RWPE1 (cell line): Measurements from ENCODE around the gene VASH2.
"Not testable (repeated sequence)": the region's sequence is repeated elsewhere in the genome, so short reads cannot be mapped to it uniquely, and the experiment has no call there.

ENCODE experiments used
- CTCF ChIA-PET: fragments of 350-600 bp; sonication (Branson Sonifier 250); formaldehyde crosslinking; extraction: SDS; loops from one replicate; lab custom pipeline; 2021; lab: Yijun Ruan, JAX
- POLR2A ChIA-PET: fragments of 400-600 bp; formaldehyde crosslinking; extraction: SDS; loops from one replicate; lab custom pipeline; 2020; ENCODE audit warnings: antibody characterized with exemption; ENCODE audit not compliant: low non-redundant PET; lab: Yijun Ruan, JAX
- DNase-seq: peaks from one replicate; pipeline ENCODE4 v3.0.0; 2012; ENCODE audit warnings: low spot score
- H3K27ac ChIP-seq: fragments of 450-650 bp; 2 replicates; pipeline ENCODE4 v1.5.1; 2017
- TF ChIP-seq, protein P1 (sequence below): fragments of 450-650 bp; conservative IDR thresholded peaks from 2 replicates; pipeline ENCODE4 v1.5.1; 2017; ENCODE audit warnings: low read depth, mild to moderate bottlenecking

Gene VASH2

DNA sequence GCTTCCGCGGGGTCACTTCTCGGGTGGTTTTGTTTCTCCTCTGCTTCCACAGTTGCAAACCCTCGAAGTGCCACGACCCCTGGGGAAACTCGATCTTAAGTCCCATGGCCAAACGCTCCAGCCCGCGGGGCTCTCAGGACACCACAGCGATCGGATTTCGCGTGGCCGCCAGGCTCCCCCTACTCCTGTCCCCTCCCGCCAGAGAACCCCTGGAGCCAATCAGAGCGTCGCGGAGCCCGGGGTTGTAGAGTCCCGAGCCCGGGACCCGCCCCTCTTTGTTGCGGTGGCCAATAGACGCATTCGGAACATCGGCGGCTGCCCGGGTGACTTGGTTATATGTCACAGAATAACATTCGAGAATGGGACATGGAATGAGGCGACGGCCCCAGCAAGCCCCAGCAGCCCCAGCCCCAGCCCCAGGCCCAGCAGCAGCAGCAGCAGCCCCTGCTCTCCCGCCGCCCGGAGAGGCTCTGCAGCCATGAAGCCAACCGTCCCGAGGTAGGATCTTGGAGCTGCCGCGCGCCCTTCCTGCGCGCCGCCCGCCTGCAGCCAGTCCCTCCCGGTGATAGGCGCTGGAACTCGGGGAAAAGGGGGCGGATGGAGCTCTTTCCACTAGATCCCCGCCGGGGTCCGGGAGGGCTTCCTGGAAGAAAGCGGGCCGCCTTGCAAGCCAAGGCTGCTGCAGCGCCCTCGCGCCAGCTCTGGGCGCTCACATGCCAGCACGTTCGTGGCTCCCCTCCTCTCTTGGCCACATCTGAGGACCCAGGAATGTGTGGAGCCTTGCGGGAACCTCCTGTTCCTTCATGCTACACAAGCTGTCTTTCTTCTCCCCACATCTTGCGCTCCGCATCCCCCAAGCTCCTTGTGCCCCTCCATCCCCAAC is at the start of gene VASH2:
Gene VASH2 (plus strand): TSS at position 299 of the 883 bp plus-strand sequence. CDS start 1,002 bp downstream, outside the sequence.
- no peak within 1 kb of the TSS for H3K27ac ChIP-seq
- TF ChIP-seq, protein P1, sequence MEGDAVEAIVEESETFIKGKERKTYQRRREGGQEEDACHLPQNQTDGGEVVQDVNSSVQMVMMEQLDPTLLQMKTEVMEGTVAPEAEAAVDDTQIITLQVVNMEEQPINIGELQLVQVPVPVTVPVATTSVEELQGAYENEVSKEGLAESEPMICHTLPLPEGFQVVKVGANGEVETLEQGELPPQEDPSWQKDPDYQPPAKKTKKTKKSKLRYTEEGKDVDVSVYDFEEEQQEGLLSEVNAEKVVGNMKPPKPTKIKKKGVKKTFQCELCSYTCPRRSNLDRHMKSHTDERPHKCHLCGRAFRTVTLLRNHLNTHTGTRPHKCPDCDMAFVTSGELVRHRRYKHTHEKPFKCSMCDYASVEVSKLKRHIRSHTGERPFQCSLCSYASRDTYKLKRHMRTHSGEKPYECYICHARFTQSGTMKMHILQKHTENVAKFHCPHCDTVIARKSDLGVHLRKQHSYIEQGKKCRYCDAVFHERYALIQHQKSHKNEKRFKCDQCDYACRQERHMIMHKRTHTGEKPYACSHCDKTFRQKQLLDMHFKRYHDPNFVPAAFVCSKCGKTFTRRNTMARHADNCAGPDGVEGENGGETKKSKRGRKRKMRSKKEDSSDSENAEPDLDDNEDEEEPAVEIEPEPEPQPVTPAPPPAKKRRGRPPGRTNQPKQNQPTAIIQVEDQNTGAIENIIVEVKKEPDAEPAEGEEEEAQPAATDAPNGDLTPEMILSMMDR, result no peak
- CTCF ChIA-PET, result interaction anchor here (0.6 to 1.3 kb wide), 4 partner anchors 18 to 1717 kb away, joined by 3 to 5 read pairs (median 4); no protein-coding TSS in a partner anchor
- POLR2A ChIA-PET, result interaction anchor here (0.6 kb wide), 1 partner anchor 159 kb away, joined by 3 read pairs; no protein-coding TSS in a partner anchor
- DNase-seq, result peak; percentile 80

DNA sequence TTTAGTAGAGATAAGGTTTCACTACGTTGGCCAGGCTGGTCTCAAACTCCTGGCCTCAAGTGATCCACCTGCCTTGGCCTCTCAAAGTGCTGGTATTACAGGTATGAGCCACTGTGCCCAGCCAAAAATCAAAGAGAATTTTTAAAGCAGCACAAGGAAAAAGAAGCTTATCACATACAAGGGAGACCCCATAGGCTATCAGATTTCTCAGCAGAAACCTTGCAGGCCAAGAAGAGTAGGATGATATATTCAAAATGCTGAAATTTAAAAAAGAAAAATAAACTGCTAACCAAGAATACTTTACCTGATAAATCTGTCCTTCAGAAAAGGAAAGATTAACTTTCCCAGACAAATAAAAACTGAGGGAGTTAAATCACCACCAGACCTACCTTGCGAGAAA is 49.1 kb upstream of the VASH2 start:
- H3K27ac ChIP-seq, result no peak overlapping the region
- CTCF ChIA-PET, result interaction anchor here (0.5 kb wide), 1 partner anchor 43 kb away, joined by 3 read pairs; the partner anchor contains the start of gene FLVCR1
- TF ChIP-seq, protein P1, result no peak
- POLR2A ChIA-PET, result no interaction called here
- DNase-seq, result no peak

DNA sequence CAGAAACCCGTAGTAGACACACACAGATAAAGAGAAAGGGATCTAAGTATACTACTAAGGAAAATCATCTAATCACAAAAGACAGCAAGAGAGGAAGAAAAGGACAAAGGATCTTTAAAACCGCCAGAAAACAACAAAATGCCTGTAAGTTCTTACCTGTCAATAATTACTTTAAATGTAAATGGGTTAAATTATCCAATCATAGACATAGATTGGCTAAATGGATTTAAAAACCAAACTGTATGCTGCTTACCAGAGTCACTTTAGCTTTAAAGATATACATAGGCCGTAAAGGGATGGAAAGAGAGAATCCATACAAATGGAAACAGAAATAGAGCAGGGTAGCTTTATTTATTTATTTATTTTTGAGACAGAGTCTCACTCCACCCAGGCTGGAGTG is 48.3 kb upstream of the VASH2 start:
- CTCF ChIA-PET, result interaction anchor here (0.5 kb wide), 1 partner anchor 44 kb away, joined by 3 read pairs; the partner anchor contains the start of gene FLVCR1
- TF ChIP-seq, protein P1, result no peak
- POLR2A ChIA-PET, result no interaction called here

DNA sequence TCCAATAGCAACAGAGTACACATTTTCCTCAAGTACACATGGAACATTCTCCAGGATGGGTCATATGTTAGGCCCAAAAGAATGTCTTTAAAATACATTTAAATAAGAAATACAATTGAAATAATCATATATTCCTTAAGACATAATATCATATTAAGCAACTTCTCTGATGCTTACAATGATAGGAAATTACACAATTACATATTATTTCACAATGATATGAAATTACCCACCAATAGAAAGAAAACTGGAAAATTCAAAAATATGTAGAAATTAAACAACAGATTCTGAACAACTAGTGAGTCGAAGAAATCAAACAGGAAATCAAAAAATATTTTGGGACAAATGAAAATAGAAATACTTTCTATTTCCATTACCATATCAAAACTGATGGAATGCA is 46.7 kb upstream of the VASH2 start:
- ChIA-PET CTCF (no interaction called here), POLR2A (no interaction called here)
- no peak for DNase-seq

More for the DNA sequence above, 48.3 kb upstream of the VASH2 start:
- H3K27ac ChIP-seq, result no peak overlapping the region
- DNase-seq, result no peak

DNA sequence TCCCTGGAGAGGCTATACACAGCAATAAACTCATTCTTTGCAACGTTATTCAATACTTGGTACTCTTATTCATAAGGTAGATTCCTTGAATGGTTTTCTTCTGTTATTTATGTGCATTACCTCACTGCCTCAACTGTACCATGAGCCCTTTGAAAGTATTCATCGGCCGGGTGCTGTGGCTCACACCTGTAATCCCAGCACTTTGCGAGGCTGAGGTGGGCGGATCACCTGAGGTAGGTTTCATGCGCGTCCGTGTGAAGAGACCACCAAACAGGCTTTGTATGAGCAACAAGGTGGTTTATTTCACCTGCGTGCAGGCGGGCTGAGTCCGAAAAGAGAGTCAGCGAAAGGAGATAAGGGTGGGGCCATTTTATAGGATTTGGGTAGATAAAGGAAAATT is 42.3 kb upstream of the VASH2 start:
- CTCF ChIA-PET, H3K27ac ChIP-seq, DNase-seq, POLR2A ChIA-PET: not testable (repeated sequence)

More for the DNA sequence above, 46.7 kb upstream of the VASH2 start:
- TF ChIP-seq, protein P1, result no peak
- H3K27ac ChIP-seq, result no peak overlapping the region

DNA sequence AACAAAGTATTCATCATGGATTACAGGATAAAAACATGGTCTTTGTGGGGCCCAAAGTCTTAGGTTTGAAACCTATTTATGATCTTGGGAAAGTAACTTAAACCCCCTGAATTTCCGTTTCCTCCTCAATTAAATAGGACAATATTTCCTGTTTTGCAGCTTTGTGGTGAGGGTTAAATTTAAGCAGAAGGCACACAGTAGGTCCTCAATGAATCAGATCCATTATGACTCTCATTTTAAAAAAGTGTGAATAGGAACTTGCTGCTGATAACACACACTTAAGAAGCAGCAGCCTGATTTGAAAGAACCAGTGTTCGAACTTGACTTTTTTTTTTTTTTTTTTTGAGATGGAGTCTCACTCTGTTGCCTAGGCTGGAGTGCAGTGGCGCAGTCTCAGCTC is 41.4 kb upstream of the VASH2 start:
- no peak overlapping the region for H3K27ac ChIP-seq
- TF ChIP-seq, protein P1, result no peak
- CTCF ChIA-PET, result no interaction called here
- POLR2A ChIA-PET, result no interaction called here
- no peak for DNase-seq

DNA sequence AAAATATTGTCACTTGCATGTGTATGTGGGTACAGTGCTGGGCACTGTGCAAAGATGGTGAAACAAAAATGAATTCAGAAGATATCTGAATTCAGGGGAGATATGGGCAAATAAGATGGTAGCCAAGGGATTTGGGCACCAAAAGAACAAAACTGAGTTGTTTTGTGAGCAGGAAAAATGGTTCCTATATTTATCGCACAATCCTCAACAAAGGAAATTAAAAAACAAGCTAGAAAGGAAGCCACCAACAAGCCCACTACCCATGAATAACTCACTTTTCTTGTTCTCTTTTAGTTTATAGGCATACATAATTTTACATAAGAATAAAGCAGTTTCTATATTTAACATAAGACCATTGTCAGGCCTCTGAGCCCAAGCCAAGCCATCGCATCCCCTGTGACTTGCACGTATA is 40.7 kb upstream of the VASH2 start:
- no peak overlapping the region for H3K27ac ChIP-seq
- POLR2A ChIA-PET, result no interaction called here
- CTCF ChIA-PET, result no interaction called here
- TF ChIP-seq, protein P1, result no peak
- DNase-seq, result no peak

DNA sequence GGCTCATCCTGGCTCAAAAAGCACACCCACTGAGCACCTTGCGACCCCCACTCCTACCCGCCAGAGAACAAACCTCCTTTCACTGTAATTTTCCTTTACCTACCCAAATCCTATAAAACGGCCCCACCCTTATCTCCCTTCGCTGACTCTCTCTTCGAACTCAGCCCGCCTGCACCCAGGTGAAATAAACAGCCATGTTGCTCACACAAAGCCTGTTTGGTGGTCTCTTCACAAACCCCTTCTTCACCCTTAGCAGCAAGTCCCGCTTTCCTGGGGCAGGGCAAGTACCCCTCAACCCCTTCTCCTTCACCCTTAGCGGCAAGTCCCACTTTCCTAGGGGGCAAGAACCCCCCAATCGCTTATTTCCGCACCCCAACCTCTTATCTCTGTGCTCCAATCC is 40.1 kb upstream of the VASH2 start:
- DNase-seq, POLR2A ChIA-PET, CTCF ChIA-PET, H3K27ac ChIP-seq: not testable (repeated sequence)

DNA sequence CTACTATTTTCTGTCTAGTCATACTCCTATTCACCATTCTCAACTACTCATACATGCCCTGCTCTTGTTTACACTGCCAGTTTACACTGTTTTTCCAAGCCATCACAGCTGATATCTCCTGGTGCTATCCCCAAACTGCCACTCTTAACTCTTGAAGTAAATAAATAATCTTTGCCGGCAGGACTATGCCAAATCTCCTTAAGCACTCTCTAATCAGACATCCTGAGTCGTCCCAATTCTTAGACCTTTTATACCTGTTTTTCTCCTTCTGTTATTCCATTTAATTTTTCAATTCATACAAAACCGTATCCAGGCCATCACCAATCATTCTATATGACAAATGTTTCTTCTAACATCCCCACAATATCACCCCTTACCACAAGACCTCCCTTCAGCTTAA is 36.7 kb upstream of the VASH2 start:
- CTCF ChIA-PET, DNase-seq, H3K27ac ChIP-seq, POLR2A ChIA-PET: not testable (repeated sequence)

DNA sequence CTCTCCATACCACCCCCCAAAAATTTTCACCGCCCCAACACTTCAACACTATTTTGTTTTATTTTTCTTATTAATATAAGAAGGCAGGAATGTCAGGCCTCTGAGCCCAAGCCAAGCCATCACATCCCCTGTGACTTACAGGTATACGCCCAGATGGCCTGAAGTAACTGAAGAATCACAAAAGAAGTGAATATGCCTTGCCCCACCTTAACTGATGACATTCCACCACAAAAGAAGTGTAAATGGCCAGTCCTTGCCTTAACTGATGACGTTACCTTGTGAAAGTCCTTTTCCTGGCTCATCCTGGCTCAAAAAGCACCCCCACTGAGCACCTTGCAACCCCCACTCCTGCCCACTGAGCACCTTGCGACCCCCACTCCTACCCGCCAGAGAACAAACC is 36.2 kb upstream of the VASH2 start:
- CTCF ChIA-PET, DNase-seq, H3K27ac ChIP-seq, POLR2A ChIA-PET: not testable (repeated sequence)
